ENCODE results near the gene SLC17A8. TPM values are rescaled to one million over a fixed set of nuclear protein-coding genes. Genes with fewer than 3 reads are reported as not detected.

The SLC17A8 gene
- total RNA-seq, 1 experiment from 2014 or later = not detected

DNA sequence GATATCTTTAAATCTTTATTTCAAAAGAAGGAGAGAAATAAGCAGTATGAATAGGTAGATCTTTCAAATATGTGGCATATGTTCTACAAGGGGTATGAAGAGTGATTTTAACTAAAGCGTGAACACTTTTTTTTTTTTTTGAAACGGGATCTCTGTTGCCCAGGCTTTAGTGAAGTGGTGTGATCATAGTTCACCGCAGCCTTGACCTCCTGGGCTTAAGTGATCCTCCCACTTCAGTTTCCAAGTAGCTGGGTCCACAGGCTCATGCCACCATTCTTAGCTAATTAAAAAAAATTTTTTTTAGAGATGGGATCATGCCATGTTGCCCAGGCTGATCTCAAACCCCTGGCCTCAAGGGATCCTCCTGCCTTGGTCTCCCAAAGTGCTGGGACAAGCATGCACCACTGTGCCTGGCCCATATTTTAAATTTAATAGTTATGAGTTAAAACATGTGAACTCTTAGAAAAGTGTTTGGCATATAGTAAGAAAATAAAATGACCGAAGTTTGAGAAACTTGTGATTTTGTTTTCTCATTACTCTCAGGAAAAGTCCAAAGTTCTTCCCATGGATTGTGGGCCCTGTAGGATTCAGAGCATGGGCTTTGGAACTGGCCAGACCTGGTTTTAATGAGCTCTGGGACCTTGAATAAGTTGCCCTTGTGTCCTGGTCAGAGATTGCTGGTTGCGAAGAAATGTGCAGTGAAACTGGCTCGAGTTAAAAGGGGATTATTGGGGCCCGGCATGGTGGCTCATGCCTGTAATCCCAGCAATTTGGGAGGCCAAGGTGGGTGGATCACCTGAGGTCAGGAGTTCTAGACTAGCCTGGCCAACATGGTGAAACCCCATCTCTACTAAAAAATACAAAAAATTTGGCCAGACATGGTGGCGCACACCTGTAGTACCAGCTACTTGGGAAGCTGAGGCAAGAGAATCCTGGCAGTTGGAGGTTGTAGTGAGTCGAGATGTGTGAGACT, 27.0 kb downstream of the SLC17A8 start:
- Histone ChIP-seq H3K9me2 (ENCODE audit: insufficient read depth) (no peaks in the 10 kb centered on the region), H3F3A (ENCODE audit: insufficient read depth, low read depth) (no peaks in the 10 kb centered on the region), H3K36me3 (ENCODE audit: low read depth) (no peaks in the 10 kb centered on the region), H3K4me3 (no peak overlapping the region), H3K27me3 (ENCODE audit: insufficient read depth, low read depth) (peaks cover 29% of the 10 kb centered on the region; the same call in 1 of the 2 replicates), H4K20me1 (ENCODE audit: insufficient read depth) (no peaks in the 10 kb centered on the region), H3K79me2 (ENCODE audit: low read depth) (no peaks in the 10 kb centered on the region), H3K4me1 (replicated peaks; ENCODE audit: insufficient read depth) (no peaks in the 10 kb centered on the region), H3K27ac (no peak overlapping the region), H2AFZ (no peak overlapping the region), H3K9me3 (ENCODE audit: insufficient read depth, low read depth) (no peaks in the 10 kb centered on the region), H3K4me2 (no peak overlapping the region)
- POLR2A ChIA-PET (ENCODE audit: unreplicated experiment) = no interaction called here
- BruUV-seq (replicated peaks) = no TSS peak
- CTCF ChIA-PET = no interaction called here
- TF ChIP-seq, protein P1, sequence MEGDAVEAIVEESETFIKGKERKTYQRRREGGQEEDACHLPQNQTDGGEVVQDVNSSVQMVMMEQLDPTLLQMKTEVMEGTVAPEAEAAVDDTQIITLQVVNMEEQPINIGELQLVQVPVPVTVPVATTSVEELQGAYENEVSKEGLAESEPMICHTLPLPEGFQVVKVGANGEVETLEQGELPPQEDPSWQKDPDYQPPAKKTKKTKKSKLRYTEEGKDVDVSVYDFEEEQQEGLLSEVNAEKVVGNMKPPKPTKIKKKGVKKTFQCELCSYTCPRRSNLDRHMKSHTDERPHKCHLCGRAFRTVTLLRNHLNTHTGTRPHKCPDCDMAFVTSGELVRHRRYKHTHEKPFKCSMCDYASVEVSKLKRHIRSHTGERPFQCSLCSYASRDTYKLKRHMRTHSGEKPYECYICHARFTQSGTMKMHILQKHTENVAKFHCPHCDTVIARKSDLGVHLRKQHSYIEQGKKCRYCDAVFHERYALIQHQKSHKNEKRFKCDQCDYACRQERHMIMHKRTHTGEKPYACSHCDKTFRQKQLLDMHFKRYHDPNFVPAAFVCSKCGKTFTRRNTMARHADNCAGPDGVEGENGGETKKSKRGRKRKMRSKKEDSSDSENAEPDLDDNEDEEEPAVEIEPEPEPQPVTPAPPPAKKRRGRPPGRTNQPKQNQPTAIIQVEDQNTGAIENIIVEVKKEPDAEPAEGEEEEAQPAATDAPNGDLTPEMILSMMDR (conservative IDR thresholded peaks at IDR 0.05) = no peak
- no peak for TF ChIP-seq EZH2 (IDR thresholded peaks at IDR 0.05; ENCODE audit: low read depth)
- intact Hi-C loops (cut with micrococcal nuclease; ENCODE audit: unreplicated experiment) = no loop called here
- DNase-seq = no peak

DNA sequence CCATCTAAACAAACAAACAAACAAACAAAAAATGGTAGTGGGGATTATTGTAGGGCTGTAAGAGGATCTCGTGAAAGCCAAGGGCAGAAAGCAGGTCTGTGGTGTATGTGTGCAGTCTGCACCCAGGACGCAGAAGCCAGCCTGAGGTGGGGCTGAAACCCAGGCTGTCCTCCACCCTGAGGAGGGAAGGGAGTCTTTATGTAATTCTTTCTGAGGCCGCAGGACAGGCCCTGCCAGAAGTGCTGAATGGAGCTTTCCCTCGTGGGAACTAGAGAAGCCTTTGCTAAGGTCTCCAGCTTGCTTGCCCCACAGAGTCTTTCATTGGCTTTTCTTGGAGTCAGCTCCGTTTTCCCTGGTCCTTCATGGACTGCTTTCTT, 27.7 kb downstream of the SLC17A8 start:
- no peaks in the 10 kb centered on the region for H3K9me2 ChIP-seq (ENCODE audit: insufficient read depth)
- BruUV-seq (replicated peaks) = no TSS peak
- H3K79me2 ChIP-seq (ENCODE audit: low read depth) = no peaks in the 10 kb centered on the region
- POLR2A ChIA-PET (ENCODE audit: unreplicated experiment) = no interaction called here
- H3F3A ChIP-seq (ENCODE audit: insufficient read depth, low read depth) = no peaks in the 10 kb centered on the region
- TF ChIP-seq, protein P1 (conservative IDR thresholded peaks at IDR 0.05) = no peak
- TF ChIP-seq EZH2 (IDR thresholded peaks at IDR 0.05; ENCODE audit: low read depth) = no peak
- H3K4me3 ChIP-seq = no peak overlapping the region
- H3K36me3 ChIP-seq (ENCODE audit: low read depth) = no peaks in the 10 kb centered on the region
- no peaks in the 10 kb centered on the region for H3K4me1 ChIP-seq (replicated peaks; ENCODE audit: insufficient read depth)
- H2AFZ ChIP-seq = no peak overlapping the region
- CTCF ChIA-PET = no interaction called here
- no peaks in the 10 kb centered on the region for H3K9me3 ChIP-seq (ENCODE audit: insufficient read depth, low read depth)
- peaks cover 31% of the 10 kb centered on the region; the same call in 1 of the 2 replicates for H3K27me3 ChIP-seq (ENCODE audit: insufficient read depth, low read depth)
- intact Hi-C loops (cut with micrococcal nuclease; ENCODE audit: unreplicated experiment) = no loop called here
- H3K27ac ChIP-seq = no peak overlapping the region
- no peak for DNase-seq
- no peaks in the 10 kb centered on the region for H4K20me1 ChIP-seq (ENCODE audit: insufficient read depth)
- H3K4me2 ChIP-seq = no peak overlapping the region

DNA sequence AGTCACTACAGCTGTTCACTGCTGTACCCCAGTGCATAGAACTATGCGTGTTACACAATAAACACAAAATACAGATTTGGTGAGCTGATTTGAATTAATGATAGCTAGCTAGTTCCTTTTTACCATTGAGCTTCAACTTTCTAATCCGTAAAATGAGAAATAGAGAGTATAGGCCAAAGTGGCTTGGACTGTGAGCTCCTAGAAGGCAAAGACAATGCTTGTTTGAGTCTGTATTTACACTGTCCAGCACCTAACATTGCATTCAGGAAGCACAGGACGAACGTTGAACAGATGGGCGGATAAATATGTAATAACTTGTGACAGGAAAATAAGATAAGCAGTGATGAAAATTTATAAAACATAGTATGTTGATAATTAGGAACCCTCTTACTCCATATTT, 31.5 kb downstream of the SLC17A8 start:
- H3K4me2 ChIP-seq = no peak overlapping the region
- TF ChIP-seq EZH2 (IDR thresholded peaks at IDR 0.05; ENCODE audit: low read depth) = no peak
- TF ChIP-seq, protein P1 (conservative IDR thresholded peaks at IDR 0.05) = no peak
- H4K20me1 ChIP-seq (ENCODE audit: insufficient read depth) = no peaks in the 10 kb centered on the region
- no peak for DNase-seq
- no peaks in the 10 kb centered on the region for H3F3A ChIP-seq (ENCODE audit: insufficient read depth, low read depth)
- H3K79me2 ChIP-seq (ENCODE audit: low read depth) = no peaks in the 10 kb centered on the region
- H3K4me1 ChIP-seq (replicated peaks; ENCODE audit: insufficient read depth) = no peaks in the 10 kb centered on the region
- ChIA-PET POLR2A (ENCODE audit: unreplicated experiment) (no interaction called here), CTCF (no interaction called here)
- intact Hi-C loops (cut with micrococcal nuclease; ENCODE audit: unreplicated experiment) = no loop called here
- H3K36me3 ChIP-seq (ENCODE audit: low read depth) = no peaks in the 10 kb centered on the region
- peaks cover 38% of the 10 kb centered on the region; the same call in 1 of the 2 replicates for H3K27me3 ChIP-seq (ENCODE audit: insufficient read depth, low read depth)
- H3K9me2 ChIP-seq (ENCODE audit: insufficient read depth) = no peaks in the 10 kb centered on the region
- no peak overlapping the region for H2AFZ ChIP-seq
- no peak overlapping the region for H3K27ac ChIP-seq
- H3K9me3 ChIP-seq (ENCODE audit: insufficient read depth, low read depth) = no peaks in the 10 kb centered on the region
- no TSS peak for BruUV-seq (replicated peaks)
- no peak overlapping the region for H3K4me3 ChIP-seq

Data from PC-9 (cell line).